Hepatic stellate cell (primary cell): Measurements from ENCODE around the gene PIK3R3.
"Not testable (repeated sequence)": the region's sequence is repeated elsewhere in the genome, so short reads cannot be mapped to it uniquely, and the experiment has no call there.

ENCODE experiments used
- DNase-seq: peaks from one replicate; pipeline ENCODE4 v3.0.0; 2011; ENCODE audit warnings: low spot score

Gene PIK3R3

DNA sequence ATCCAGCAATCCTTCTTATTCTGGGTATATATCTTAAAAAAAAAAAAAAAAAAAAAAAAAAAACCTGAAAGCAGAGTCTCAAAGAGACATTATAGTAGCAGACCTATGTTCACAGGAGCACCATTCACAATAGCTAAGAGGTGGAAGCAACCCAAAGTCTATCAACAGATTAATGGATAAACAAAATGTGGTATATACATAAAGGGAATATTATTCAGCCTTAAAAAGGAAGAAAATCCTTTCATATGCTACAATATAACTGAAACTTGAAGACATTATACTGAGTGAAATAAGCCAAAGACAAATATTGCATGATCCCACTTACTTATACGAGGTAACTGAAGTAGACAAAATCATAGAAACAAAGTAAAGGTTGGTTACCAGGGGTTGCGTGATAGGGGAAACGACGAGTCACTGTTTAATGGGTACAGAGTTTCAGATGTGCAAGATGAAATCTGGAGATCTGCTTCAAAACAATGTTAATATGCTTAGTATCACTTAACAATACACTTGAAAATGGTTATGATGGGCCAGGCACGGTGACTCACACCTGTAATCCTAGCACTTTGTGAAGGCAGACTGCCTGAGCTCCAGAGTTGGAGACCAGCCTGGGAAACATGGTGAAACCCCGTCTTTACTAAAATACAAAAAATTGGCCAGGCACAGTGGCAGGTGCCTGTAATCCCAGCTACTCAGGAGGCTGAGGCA, 29.5 kb downstream of the PIK3R3 start:
- DNase-seq: no peak

GRCh38 chr1:46099215-46099614, 33.2 kb downstream of the PIK3R3 start:
- DNase-seq: no peak

DNA sequence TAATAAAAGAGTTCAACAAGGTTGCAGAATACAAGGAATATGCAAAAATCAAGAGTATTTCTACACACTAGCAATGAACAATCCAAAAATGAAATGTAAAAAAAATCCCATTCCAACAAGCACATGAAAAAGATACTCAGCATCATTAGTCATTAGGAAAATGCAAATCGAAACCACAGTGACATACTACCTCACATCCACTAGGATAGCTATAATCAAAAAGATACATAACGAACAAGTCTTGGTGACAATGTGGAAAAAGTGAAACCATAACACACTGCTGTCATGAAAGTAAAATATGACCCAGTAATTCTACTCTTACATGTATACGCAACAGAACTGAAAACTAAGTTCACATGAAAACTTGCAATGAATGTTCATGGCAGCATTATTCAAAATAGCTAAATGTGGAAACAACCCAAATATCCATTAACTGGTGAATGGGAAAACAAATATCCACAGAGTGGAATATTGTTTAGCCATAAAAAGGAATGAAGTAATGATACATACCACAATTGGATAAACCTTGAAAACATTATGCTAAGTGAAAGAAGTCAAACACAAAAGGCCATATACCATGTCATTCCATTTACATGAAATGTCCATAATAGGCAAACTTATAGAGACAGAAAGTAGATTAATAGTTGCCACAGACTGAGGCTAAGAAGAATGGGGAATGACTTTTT, 34.3 kb downstream of the PIK3R3 start:
- no peak for DNase-seq

DNA sequence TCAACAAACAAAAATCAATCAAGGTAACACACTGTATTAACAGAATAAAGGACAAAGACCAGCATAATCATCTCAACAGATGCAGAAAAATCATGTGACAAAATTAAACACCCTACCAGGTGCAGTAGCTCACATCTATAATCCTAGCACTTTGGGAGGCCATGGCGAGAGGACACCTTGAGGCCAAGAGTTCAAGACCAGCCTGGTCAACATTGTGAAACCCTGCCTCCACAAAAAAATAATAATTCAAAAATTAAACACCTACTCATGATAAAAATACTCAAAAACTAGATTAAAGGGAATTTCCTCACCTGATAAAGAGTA, 35.3 kb downstream of the PIK3R3 start:
- DNase-seq: no peak

GRCh38 chr1:46096269-46097148, 35.9 kb downstream of the PIK3R3 start:
- DNase-seq: no peak

DNA sequence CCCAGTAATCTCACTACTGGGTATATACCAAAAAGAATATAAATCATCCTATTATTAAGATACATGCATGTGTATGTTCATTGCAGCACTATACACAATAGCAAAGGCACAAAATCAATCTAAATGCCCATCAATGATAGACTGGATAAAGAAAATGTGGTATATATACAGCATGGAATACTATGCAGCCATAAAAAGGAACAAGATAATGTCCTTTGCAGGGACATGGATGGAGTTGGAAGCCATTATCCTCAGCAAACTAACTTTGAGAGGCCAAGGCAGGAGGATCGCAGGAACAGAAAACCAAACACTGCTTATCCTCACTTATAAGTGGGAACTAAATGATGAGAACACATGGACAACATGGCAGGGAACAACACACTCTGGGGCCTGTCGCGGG, 37.3 kb downstream of the PIK3R3 start:
- not testable (repeated sequence) for DNase-seq

DNA sequence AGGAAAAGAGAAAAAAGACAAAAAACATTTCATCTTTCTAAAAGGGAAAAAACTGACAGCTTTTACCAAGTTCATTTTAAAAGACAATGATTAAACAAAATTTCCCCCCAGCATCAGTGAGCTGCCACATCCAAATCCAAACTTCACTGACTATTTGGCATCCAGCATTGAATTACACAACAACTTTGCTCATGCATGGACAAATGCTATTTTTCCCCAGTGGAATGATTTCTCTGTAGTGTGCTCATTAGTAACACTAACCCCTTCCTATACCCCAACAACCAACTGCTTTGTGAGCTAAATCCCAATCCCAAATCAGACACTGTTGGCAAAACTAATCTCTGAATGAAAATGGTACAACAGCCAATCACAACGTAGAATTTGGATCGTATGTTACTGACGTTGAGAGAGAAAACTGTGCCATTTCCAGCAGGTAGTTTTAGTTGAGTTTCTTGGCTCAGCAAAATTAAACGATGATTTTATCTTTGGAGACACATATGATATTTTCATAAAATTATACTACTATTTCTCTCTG, 37.9 kb downstream of the PIK3R3 start:
- no peak for DNase-seq

GRCh38 chr1:46093832-46094231, 38.6 kb downstream of the PIK3R3 start:
- DNase-seq: not testable (repeated sequence)

- DNase-seq: no peak
Measured at GRCh38 chr1:46087891-46088290, 44.5 kb downstream of the PIK3R3 start.

- DNase-seq: no peak
Measured at GRCh38 chr1:46086576-46086975, 45.9 kb downstream of the PIK3R3 start.

DNA sequence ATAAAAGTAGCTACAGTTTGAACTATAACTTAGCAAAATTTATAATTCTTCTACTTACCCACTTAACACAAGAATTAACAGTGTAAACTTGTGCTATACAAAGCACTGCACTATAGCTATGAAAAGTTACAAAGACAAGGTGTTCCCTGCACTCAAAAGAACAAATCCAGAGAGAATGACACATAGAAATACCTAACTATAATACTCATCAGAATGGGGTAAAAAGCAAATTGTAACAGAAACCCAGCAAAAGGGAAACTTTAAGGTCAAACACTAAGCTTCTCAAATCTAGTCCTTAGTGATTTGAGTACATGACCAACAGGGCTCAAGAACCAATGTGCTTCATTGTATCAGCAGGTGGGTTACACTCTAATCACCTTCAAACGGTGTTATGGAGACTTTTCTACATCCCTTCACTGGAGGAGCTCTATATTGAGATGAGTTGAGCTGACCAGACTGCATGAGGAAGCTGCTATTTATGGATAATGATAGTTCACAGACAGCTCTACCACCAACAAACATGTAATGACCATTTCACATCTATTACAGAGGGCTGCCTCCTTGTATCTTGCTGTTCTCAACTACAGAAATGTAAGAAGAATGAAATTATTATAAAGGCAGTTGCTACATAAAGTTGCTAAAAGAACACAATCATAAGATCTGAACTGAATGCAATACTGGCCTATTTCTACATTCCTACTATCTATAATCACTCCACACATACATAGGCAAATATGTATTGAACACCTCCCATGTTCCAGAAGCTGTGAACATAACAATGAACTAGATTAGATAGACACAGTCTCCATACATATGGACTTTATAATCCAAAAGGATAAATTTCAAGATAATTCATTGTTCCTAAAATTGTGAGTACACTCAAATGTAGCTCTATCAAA, 47.6 kb downstream of the PIK3R3 start:
- peak; percentile 19 for DNase-seq

DNA sequence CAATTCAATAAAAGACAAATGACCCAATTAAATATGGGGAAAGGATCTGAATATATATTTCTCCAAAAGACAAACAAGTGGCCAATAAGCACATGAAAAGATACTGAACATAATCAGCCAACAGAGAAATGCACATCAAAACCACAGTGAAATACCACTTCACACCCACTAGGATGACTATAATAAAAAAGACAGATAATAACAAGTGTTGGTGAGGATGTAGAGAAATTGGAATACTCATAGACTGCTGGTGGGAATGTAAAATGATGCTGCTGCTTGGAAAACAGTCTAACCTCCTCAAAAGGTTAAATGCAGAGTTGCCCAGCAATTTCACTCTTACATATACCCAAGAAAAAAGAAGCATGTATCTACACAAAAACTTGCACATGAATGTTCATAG, 48.9 kb downstream of the PIK3R3 start:
- no peak for DNase-seq

GRCh38 chr1:46081619-46082018, 50.8 kb downstream of the PIK3R3 start:
- no peak for DNase-seq

DNA sequence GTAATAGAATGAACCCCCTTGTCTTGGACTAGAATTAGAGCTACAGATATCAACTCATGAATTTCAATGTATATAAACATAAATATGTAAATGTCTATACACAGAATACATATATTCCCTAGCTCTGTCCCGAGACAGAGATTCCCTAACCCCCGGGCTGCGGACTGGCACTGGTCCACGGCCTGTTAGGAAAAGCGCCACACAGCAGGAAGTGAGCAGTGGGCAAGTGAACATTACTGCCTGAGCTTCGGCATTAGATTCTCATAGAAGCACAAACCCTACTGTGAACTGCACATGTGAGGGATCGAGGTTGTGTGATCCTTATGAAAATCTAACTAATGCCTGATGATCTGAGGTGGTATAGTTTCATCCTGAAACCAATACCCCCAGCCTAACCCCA, 51.2 kb downstream of the PIK3R3 start:
- DNase-seq: no peak

DNA sequence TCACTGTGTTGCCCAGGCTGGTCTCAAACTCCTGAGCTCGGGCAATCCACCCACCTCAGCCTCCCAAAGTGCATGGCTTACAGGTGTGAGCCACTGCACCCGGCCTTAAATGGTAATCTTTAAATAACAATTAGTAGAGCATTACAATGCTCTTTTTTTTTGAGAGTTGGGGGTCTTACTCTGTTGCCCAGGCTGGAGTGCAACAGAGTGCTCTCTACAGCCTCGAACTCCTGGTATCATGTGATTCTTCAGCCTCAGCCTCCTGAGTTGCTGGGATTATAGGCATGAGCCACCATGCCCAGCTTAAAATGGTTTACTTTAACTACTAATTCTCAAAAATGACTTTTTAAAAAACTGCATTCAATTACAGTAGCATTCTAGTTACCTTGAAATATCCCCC, 52.2 kb downstream of the PIK3R3 start:
- DNase-seq: no peak

DNA sequence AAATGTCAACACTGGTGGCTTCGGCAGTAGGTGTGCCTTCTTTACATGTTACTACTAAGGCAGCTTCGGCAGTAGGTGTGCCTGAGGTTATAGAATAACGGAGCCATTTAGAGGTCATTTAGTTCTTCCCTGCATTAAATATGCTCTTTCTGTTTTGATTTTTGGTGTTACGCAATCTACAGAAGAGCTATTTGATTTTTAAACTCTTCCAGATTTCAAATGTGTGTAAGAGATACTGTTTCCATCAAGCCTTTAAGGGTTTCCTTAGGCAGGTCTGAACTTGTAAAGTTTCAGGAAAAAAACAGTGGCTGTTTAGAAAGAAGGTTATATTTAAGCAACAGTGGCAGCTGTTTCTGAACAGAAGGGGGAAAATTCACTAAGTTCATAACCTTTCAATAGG, 54.8 kb downstream of the PIK3R3 start:
- no peak for DNase-seq

- DNase-seq: no peak
Measured at GRCh38 chr1:46076343-46076742, 56.1 kb downstream of the PIK3R3 start.

DNA sequence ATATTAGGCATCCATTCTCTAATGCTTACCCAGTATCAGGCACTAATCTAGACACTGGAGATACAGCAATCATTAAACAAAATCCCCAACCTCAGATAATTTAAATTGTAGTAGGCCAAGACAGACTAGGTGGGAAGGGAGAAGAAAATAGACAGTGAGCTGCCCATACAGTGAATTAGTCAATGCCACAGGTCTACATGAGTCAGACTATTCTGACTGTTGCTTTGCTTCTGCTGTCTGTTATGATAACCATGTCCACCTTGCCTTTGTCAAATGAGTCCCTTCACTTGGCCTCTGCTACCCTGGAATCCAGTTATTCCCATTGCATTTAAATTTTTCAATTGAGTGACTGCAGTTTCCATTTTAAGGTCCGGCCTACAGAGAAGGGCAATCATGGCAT, 59.5 kb downstream of the PIK3R3 start:
- DNase-seq: no peak

DNA sequence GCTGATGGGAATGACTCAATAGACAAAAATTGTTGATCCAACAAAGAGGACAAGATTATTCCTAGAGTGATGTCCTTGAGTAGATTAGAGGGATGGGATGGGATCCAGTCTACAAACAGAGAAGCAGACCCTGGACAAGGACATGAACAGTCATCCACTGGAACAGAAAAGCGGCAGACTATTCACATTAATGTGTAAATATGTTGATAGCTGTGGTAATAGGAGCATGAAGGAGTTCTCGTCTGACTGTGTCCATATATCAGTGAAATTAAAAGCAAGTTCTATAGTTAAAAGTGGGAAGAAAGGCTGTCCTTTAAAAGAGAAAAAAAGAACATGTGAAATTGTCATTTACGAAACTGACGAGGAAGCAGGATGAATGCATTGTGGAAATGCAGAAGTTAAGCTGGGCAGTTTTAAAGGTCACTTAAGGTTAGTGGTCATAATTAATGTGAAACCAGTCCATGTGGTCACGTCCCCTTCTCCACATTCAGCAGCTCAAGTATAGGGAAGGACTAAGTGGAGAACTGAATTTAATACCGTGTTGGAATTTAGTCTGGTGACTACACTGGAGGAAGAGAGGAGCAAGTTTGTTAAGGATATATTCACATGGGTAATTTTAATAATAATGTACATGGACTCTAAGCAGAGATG, 62.1 kb downstream of the PIK3R3 start:
- no peak for DNase-seq

DNA sequence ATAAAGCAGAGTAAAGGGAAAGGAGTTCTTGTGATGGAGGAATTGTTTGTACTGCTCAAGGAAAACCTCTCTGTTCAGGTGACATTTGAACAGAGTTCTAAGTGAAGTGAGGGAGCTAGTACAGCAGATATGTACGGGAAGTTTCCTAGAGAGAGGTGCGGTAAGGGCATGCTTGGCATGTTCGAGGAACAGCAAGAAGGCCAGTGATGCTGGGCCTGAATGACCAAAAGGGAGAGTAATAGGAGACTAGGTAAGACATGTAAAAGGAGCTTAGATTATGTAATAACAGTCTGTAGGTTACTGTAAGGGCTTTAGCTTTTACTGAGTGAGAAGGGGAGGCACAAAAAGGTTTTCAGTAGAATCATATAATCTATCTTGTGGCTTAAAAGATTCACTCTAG, 63.9 kb downstream of the PIK3R3 start:
- DNase-seq: no peak

- no peak for DNase-seq
Measured at GRCh38 chr1:46067652-46068051, 64.8 kb downstream of the PIK3R3 start.
